Effector CD4-positive, alpha-beta T cell (primary cell): Measurements from ENCODE around the gene KIAA1210. TPM values are rescaled to one million over a fixed set of nuclear protein-coding genes. Genes with fewer than 3 reads are reported as not detected.

Experiments
- DNase-seq: peaks from one replicate; pipeline ENCODE4 v3.0.0-alpha.2; 2020
- total RNA-seq: gene quantifications from one replicate; lab custom pipeline; 2026; lab: John Stamatoyannopoulos, UW

KIAA1210 gene
- total RNA-seq = not detected

- no peak for DNase-seq
Observed at GRCh38 chrX:119127650-119128049, at the start of gene KIAA1210. Gene KIAA1210 (minus strand): TSS chrX:119127812. CDS start chrX:119123642, 4,170 bp downstream.

DNA sequence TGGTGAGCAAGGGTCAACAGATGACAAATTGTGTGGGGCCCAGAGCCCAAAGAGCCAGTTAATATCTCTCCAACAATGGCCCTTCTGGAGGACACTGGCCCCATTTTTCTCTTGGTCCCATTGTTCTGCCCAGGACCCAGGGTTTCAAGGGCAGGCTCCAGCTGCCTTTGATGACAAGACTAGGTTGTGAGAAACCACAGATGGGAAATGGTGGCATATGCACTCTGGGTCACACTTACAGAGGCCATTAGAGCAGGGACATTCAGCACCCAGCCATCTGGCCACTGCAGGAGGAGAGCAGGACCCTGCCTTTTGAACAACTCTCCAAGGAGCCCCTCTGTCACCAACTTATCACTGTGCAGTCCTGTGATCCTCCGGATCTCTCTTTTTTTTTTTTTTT is 49.7 kb upstream of the KIAA1210 start:
- DNase-seq = no peak

GRCh38 chrX:119174900-119175299 is 47.3 kb upstream of the KIAA1210 start:
- no peak for DNase-seq

DNA sequence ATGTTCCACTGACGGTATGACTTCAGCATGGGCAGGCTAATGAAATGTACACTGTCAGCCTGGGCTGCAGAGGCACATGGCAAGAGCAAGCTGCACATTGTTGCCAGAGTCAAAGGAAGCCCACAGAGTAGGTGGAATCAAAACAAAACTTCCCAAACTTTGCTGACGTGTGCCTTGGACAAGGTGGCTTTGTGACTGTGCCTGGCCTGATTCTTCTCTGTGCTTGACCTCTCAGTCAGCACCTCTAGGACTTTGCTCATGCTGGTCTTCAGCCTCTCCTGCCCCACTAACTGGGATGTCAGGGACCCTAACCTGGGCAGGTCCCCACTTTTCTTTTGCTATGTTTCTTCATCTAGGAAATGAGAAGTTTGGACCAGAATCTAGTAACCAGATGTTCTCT is 40.5 kb upstream of the KIAA1210 start:
- no peak for DNase-seq

DNA sequence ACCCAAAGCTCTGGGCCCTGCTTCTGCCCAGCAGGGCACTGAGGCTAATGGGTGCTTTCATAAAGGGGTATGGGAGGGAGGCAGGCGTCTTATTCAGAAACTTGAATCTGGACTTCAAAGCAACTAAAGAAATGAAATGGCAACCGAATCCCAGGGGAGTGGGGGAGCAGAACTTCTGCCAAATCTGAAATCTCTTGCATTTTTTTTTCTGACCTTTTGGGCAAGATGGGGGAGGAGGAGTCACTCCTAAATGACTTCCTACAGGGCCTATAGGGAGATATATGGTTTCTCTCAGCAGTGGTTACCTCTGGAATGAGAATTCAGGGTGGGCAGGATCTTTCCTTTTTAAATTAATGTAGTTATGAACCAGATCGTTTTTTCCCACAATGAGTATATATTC is 30.6 kb upstream of the KIAA1210 start:
- no peak for DNase-seq

DNA sequence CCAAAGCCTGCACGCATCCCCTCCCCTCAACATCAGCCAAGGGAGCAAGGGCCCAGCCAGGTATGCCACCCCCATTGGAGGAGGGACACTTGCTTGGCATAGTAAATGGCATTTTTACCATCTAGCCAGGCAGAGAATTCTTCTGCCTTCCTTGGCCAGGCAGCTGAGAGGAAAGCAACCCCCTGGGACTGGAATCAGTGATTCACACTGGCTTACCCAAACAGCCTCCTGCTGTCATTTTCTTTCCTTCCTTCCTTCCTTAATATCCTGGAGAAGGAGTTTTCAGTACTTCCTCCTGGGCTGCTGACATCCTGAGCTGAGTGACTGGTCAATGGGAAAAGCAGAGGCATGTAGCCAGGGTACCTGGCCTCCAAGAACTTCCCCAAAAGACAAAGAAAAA is 28.6 kb upstream of the KIAA1210 start:
- DNase-seq = no peak

DNA sequence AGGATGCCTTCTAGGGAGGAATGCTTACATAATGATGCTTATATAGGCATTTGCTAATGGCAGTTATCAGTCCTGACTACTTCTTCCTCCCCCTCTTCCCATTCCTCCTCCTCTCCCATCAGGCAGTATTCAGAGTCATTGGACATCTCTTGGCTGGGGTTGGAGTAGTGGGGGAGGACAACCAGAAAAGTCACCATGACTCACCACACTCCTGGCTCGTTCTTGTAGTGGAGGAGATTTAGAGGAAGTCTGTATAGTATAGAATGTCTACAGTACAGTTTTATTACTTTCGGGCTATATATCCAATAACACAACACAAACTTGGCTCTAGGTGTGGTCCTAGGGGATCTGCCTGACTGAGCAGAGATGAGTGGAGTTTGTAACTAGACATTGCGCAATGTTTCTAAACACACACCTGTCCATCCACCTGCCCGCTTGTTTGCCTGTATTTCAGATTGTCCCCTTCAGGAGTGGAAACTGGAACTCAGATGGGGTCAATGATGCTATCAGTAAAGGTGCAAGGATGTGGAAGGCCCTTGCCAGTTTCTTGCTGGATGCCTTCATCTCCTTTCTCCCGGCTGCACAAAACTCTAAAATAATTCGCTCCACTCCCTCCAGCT is 27.9 kb upstream of the KIAA1210 start:
- no peak for DNase-seq

DNA sequence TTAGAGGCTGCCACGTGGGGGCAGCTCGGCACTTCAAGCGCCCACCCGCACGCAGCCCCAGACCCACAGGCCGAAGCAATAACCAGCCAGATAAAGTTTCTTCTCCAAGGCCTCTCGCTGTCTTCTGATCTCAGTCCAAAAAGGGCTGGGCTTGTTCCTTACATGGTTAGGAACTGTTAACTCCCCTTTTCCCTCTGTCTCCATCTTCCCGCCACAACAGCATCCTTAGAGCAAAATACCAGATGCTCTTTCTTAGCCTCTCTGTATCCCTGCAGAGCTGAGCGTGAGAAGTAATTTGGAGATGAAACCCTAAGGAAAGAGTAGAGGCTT is 23.4 kb upstream of the KIAA1210 start:
- no peak for DNase-seq

DNA sequence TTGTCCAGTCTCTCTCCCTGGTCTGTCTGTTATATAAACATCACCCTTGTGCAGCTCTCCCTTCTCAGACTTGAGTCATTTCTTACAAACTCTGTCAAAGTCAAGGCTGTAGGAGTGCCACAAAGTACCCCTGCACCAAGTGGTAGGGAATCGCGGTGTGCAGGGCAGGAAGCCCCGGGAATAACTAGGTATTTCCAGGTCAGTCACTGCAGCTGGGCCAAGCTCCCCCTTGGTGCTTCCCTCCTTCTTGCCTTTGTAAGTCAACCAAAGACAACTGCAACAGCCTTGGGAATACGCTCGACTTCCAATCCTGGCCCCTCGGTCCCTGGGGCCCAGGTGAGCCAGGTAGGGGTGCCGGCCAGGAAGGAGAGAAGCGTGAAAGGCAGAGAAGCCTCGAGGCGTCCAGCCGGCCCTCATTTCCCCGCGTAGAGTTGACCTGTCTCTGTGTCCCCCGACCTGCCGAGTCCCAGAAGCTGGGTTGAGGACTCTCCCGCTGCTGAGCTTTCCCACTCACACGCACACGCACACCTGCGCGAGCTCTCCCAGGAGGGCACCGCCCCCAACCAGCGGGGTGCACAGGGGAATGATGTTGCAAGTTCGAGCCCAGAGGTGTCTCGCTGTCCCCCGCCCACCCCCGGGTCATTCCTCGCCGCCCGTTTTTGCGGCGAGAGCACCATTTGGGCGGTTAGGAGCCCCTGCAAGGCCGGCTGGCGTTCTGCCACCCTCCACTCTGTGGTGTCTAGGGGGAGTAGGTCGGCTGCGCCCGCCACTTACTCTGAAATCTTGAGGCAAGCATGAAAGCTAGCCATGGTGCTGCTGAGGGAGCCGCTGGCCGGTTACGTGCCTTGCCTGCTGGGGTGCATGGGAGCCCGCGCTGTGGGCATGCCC is 22.8 kb upstream of the KIAA1210 start:
- no peak for DNase-seq

GRCh38 chrX:119147486-119147885 is 19.9 kb upstream of the KIAA1210 start:
- no peak for DNase-seq

- DNase-seq = no peak
Observed at GRCh38 chrX:119145241-119145653, 17.6 kb upstream of the KIAA1210 start.

DNA sequence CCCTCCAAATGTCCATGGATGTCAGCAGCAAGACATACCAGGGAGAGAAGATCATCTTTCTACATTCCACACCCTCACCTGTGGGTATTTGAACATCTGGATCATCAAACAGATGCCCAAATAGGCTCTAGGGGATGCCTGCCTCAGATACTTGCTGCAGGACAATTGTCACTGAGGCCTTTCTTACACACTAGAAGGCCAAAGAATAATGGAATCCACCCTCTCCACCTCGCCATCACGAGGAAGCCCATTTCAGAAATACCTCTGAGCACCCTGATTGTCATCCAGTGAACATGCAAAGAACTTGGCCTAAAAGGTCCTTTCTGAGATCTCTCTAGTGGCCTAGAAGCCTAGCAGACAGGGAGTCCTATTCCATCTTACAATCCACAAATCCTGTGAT is 6.9 kb upstream of the KIAA1210 start:
- DNase-seq = no peak

DNA sequence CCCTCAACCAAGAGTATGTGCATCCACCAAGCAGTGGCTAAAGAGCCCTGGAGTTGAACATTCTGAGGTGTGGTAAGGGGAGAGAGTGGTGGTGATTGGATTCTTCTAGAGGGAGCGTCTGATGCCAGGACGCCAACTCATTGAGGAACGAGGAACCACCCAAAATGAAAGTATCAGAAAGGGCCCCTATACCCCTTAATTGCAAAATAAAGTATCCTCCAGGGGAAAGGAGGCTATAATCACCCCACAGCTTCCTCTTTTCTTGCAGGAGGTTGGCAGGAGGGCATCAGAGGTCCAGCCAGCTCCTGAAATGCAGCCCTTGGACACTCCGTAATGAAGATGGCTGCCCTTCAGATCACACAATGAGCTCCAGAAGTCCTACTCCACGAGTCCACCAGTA is 5.3 kb upstream of the KIAA1210 start:
- DNase-seq = no peak

DNA sequence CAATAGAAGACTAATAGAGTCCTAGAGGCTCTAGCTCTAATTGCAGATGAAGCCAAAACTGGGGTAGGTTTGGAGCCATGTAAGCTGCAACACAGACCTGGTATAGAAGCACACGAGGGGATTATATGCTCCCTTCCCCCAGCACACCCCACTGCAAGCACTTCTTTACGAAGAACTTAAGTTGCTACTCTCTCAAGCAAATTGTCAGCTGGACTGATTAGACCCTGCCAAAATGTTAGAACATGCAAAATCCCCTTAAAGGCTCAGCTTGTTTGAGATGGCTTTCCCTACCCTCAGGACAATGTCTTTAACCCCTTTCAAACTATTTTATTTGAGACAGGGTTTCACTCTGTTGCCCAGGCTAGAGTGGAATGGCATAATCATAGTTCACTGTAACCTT is 4.7 kb upstream of the KIAA1210 start:
- DNase-seq = no peak

DNA sequence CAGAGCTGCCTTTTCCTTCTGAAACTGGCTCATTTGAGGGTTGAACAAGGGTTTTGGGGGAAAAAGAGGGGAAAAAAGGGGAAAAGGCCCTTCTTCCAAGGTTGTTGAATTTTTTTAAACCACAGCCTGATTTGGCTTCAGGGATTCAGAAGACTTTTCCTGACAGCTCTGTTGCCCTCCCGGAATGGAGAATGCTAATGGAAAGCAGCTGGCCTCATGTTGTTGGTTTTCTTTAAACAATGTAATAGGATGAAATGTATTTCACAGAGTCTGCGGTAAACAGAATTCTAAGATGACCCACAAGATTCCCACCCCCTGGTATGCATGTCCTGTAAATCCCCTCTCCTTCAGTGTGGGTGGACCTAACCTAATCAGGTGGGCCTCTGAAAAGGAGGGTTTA is 3.3 kb upstream of the KIAA1210 start:
- no peak for DNase-seq

DNA sequence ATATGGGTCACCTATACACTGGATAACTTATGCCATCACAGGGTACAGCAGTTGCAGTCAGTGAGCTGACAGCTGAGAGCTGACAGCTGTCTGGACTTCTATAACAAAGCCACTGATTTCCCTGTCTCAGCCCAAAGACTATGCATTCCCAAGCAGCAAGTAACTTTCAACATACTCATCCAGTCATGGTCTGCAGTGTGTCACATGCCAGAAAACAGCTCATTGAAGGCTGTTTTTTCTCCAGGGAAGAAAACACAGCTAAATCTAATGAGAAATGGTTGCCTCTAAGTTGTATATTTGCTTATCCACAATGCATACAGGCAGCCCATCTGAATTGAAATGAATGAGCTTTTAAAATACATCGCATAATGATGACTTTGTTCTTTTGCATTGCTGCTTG is 6.3 kb downstream of the KIAA1210 start:
- DNase-seq = no peak

DNA sequence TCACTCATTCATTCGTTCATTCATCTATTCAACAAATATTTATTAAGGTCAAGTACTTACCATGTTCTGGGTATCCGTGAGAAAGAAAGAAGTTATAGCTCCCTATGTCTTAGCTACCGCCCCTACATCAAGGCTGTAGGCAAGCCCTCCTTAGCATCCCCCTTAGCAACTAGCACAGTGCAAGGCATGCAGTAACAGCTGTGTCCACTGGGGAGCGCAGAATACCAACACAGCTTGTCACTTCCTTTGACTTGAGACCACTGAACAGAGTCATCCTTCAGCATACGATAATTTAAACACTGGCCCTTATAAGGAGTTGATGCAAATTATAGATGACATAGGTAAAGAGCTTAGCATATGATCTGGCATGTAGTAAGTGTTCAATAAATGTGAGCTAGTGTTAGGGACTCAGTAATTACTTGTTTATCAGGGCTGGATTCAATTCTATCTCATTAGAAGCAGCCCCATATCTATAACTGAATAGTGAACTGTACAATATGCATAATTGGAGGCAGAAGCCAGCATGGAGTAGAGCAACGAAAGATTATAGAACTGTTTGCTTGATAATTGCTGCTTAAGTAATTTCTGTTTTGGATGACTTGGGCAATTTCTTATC is 8.7 kb downstream of the KIAA1210 start:
- DNase-seq = peak; percentile 26

GRCh38 chrX:119107206-119107605 is 20.4 kb downstream of the KIAA1210 start:
- DNase-seq = no peak

DNA sequence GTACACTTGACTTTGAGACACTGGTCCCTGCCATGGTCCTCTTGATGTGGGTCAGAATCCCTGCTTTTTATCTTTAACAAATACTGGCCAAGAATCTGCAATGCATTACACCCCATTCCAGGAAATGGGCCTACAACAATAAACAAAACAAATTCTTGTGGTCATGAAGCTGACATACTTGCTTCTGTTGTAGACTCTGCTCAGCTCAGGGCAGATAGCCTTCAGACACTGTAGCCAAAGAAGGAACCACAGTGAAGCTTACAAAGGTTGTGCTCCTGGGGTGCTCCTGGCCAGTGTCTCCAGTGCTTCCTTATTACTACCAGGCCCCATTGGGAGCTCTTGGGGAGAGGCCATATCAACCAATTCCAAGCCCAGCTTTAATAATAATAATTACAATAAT is 21.8 kb downstream of the KIAA1210 start:
- no peak for DNase-seq

DNA sequence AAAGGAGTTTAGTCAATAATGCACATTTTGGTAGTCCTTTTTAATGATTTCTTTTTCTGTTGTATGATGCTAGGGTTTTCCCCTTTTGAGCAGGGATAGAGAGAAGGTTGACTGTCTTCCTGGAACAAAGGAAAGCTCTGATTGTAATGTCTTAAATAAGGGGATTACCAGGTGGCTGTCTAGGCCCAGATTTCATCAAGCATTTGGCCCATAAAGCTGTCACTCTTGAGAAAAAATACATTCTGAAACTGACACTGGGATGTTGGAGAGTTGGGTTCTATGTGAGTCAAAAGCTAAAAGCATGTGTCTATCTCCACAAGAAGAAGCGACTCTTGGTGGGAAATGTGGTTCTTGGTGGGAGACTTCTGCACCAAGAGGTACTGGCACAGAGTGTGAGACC is 26.4 kb downstream of the KIAA1210 start:
- DNase-seq = no peak

- DNase-seq = no peak
Observed at GRCh38 chrX:119095936-119096335, 31.7 kb downstream of the KIAA1210 start.

- no peak for DNase-seq
Observed at GRCh38 chrX:119094819-119095218, 32.8 kb downstream of the KIAA1210 start.

DNA sequence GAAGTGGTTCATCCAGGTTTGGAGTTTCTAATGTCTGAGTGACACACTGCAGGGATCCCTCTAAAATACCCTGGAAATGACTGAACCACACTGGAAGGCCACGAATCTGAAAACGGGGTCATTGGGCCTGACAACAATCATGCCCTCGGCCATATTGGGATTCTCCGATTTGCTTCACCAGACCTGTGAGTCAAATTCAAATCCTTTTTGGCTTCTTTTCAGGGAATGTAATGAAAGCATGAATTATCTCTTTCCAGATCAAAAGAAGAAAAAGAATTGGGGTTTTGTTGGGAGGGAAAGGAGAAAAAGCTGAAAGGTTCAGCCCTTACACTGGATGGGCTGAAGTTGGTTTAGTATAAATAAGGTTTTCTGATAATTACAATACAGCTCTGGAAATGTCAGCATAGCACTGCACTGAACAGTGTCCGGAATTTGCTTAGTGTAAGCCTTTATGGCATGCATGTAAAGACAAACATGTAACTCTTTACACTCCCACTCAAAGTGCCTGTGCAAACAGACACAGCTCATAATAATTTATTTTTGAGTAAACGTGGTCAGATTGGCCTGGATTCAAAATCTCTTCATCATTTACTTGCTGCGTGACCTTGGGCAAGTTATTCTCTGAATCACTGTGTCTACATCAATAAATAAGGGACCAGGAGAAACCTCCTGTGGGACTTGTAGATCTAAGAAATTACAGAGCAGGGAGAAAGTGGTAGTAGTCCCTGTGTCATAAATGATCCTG is 33.4 kb downstream of the KIAA1210 start:
- DNase-seq = no peak
